Loucy (cell line): ENCODE data around the gene DHRS11.

Source experiments
- H2AFZ ChIP-seq: fragments of 200-600 bp; sonication (generic); 2 replicates; pipeline ENCODE4 v1.6.0; 2016; ENCODE audit warnings: antibody characterized with exemption, mild to moderate bottlenecking, low read length, moderate library complexity
- H3F3A ChIP-seq: fragments of 200-600 bp; 2 replicates; pipeline ENCODE4 v1.6.0; 2016; ENCODE audit warnings: antibody characterized with exemption, low read depth, mild to moderate bottlenecking
- H3K27me3 ChIP-seq: fragments of 200-600 bp; sonication (generic); 2 replicates; pipeline ENCODE4 v1.6.1; 2014; ENCODE audit warnings: low read length, mild to moderate bottlenecking; ENCODE audit not compliant: insufficient read depth, poor library complexity, severe bottlenecking
- H3K36me3 ChIP-seq: fragments of 200-600 bp; sonication (generic); 2 replicates; pipeline ENCODE4 v1.6.1; 2016; ENCODE audit warnings: low read length; ENCODE audit not compliant: insufficient read depth
- H3K4me1 ChIP-seq: fragments of 200-600 bp; sonication (generic); 2 replicates; pipeline ENCODE4 v1.5.1; 2014; ENCODE audit warnings: low read length, mild to moderate bottlenecking; ENCODE audit not compliant: insufficient read depth, poor library complexity, severe bottlenecking
- H3K4me2 ChIP-seq: fragments of 200-600 bp; sonication (generic); 2 replicates; pipeline ENCODE4 v1.6.0; 2014; ENCODE audit warnings: antibody characterized with exemption, low read length, low read depth, mild to moderate bottlenecking; ENCODE audit not compliant: poor library complexity, severe bottlenecking
- H3K4me3 ChIP-seq: fragments of 200-600 bp; sonication (generic); 2 replicates; pipeline ENCODE4 v1.5.1; 2014; ENCODE audit warnings: low read length, mild to moderate bottlenecking, mixed read lengths; ENCODE audit not compliant: poor library complexity, severe bottlenecking
- H3K79me2 ChIP-seq: fragments of 200-600 bp; sonication (generic); 2 replicates; pipeline ENCODE4 v1.6.1; 2014; ENCODE audit warnings: low read length; ENCODE audit not compliant: insufficient read depth
- H3K9ac ChIP-seq: fragments of 200-600 bp; sonication (generic); 2 replicates; pipeline ENCODE4 v1.6.0; 2014; ENCODE audit warnings: mild to moderate bottlenecking, low read depth, low read length, moderate library complexity; ENCODE audit not compliant: poor library complexity, severe bottlenecking
- H3K9me2 ChIP-seq: fragments of 200-600 bp; sonication (generic); replicated peaks from 2 replicates; pipeline ENCODE4 v1.6.1; 2016; ENCODE audit warnings: low read depth, low read length, mixed read lengths
- H3K9me3 ChIP-seq: fragments of 200-600 bp; sonication (generic); 2 replicates; pipeline ENCODE4 v1.6.1; 2014; ENCODE audit warnings: mild to moderate bottlenecking, antibody characterized with exemption, low read length, low read depth; ENCODE audit not compliant: insufficient read depth
- H4K20me1 ChIP-seq: fragments of 200-600 bp; sonication (generic); 2 replicates; pipeline ENCODE4 v1.6.0; 2014; ENCODE audit warnings: antibody characterized with exemption, low read length, mild to moderate bottlenecking; ENCODE audit not compliant: insufficient read depth, poor library complexity, severe bottlenecking
- EZH2phosphoT487 ChIP-seq: fragments of 200-600 bp; IDR thresholded peaks from 2 replicates; pipeline ENCODE4 v1.6.1; 2018; ENCODE audit warnings: antibody characterized with exemption, mild to moderate bottlenecking, moderate library complexity, borderline replicate concordance
- TF ChIP-seq, protein P1 (sequence below): fragments of 200-600 bp; sonication (generic); conservative IDR thresholded peaks from 2 replicates; pipeline ENCODE4 v1.5.1; 2014; ENCODE audit warnings: mild to moderate bottlenecking, antibody characterized with exemption, low read length

The DHRS11 gene

GRCh38 chr17:36632916-36633771, 41.5 kb downstream of the DHRS11 start:
- no peaks in the 10 kb centered on the region for H3K4me1 ChIP-seq
- H3K4me3 ChIP-seq: no peak overlapping the region
- no peak overlapping the region for H3K9ac ChIP-seq
- no peaks in the 10 kb centered on the region for H4K20me1 ChIP-seq
- TF ChIP-seq EZH2phosphoT487: no peak
- TF ChIP-seq, protein P1, sequence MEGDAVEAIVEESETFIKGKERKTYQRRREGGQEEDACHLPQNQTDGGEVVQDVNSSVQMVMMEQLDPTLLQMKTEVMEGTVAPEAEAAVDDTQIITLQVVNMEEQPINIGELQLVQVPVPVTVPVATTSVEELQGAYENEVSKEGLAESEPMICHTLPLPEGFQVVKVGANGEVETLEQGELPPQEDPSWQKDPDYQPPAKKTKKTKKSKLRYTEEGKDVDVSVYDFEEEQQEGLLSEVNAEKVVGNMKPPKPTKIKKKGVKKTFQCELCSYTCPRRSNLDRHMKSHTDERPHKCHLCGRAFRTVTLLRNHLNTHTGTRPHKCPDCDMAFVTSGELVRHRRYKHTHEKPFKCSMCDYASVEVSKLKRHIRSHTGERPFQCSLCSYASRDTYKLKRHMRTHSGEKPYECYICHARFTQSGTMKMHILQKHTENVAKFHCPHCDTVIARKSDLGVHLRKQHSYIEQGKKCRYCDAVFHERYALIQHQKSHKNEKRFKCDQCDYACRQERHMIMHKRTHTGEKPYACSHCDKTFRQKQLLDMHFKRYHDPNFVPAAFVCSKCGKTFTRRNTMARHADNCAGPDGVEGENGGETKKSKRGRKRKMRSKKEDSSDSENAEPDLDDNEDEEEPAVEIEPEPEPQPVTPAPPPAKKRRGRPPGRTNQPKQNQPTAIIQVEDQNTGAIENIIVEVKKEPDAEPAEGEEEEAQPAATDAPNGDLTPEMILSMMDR: no peak
- no peaks in the 10 kb centered on the region for H3K27me3 ChIP-seq
- H3F3A ChIP-seq: no peaks in the 10 kb centered on the region
- no peaks in the 10 kb centered on the region for H3K36me3 ChIP-seq
- H3K79me2 ChIP-seq: no peaks in the 10 kb centered on the region
- no peaks in the 10 kb centered on the region for H3K9me3 ChIP-seq
- H3K4me2 ChIP-seq: no peak overlapping the region
- no peaks in the 10 kb centered on the region for H3K9me2 ChIP-seq
- H2AFZ ChIP-seq: no peak overlapping the region

- no peaks in the 10 kb centered on the region for H3F3A ChIP-seq
- no peaks in the 10 kb centered on the region for H3K9me2 ChIP-seq
- TF ChIP-seq, protein P1: no peak
- no peak for TF ChIP-seq EZH2phosphoT487
- no peak overlapping the region for H3K4me3 ChIP-seq
- peaks cover 18% of the 10 kb centered on the region for H3K4me1 ChIP-seq
- H4K20me1 ChIP-seq: no peaks in the 10 kb centered on the region
- H2AFZ ChIP-seq: no peak overlapping the region
- no peak overlapping the region for H3K9ac ChIP-seq
- H3K79me2 ChIP-seq: no peaks in the 10 kb centered on the region
- no peaks in the 10 kb centered on the region for H3K27me3 ChIP-seq
- no peak overlapping the region for H3K4me2 ChIP-seq
- H3K36me3 ChIP-seq: no peaks in the 10 kb centered on the region
- no peaks in the 10 kb centered on the region for H3K9me3 ChIP-seq
Observed at GRCh38 chr17:36640346-36640745, 48.7 kb downstream of the DHRS11 start.

DNA sequence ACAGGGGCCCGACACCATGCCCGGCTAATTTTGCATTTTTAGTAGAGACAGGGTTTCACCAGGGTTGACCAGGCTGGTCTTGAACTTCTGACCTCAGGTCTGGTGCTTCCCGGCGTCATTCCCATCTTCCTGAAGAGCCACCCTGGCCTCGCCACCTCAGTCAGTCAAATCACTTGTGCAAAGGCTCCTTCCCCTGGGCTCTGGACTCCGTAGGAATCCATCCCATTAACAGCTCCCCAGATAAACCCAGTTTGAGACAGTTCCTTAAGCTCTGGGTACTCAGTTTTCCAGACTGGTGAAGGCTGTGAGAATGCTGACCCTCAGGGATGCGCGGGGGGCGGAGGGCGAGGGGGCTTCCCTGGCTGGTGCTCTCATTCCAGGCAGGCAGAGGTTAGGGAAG, 49.2 kb downstream of the DHRS11 start:
- Histone ChIP-seq H4K20me1 (no peaks in the 10 kb centered on the region), H2AFZ (no peak overlapping the region), H3K9me2 (no peaks in the 10 kb centered on the region), H3K4me3 (no peak overlapping the region), H3K79me2 (no peaks in the 10 kb centered on the region), H3F3A (no peaks in the 10 kb centered on the region), H3K27me3 (no peaks in the 10 kb centered on the region), H3K9ac (no peak overlapping the region), H3K36me3 (no peaks in the 10 kb centered on the region), H3K4me2 (no peak overlapping the region), H3K4me1 (peaks cover 18% of the 10 kb centered on the region), H3K9me3 (no peaks in the 10 kb centered on the region)
- no peak for TF ChIP-seq EZH2phosphoT487
- TF ChIP-seq, protein P1: no peak
